GM12878 (cell line): Measurements from ENCODE around the gene COA1. TPM values are rescaled to one million over a fixed set of nuclear protein-coding genes. Genes with fewer than 3 reads are reported as not detected.

ENCODE experiments used
- ATAC-seq: fragments of 200-7000 bp; cut with Tn5 transposase; 3 replicates; pipeline ENCODE4 v1.9.1; 2020; ENCODE audit warnings: mild to moderate bottlenecking, moderate library complexity
- Bru-seq: library from RNA; stranded (reverse); fragments of 400-500 nt; gene quantifications from one replicate; lab custom pipeline; 2021; lab: Mats Ljungman, UMichigan
- BruChase-seq, 2 experiments: library from RNA; stranded (reverse); fragments of 400-500 nt; gene quantifications; one replicate each; lab custom pipeline; 2021; lab: Mats Ljungman, UMichigan
- BruUV-seq: library from RNA; stranded (reverse); fragments of 400-500 nt; replicated peaks from 2 replicates; lab custom pipeline; 2021; lab: Mats Ljungman, UMichigan
- CTCF ChIA-PET: fragments of 300-600 bp; sonication (Branson Sonifier 250); formaldehyde crosslinking; extraction: SDS; loops from one replicate; lab custom pipeline; 2021; ENCODE audit warnings: inconsistent platforms; lab: Yijun Ruan, JAX
- POLR2A ChIA-PET: fragments of 350-600 bp; formaldehyde crosslinking; extraction: SDS; loops from one replicate; lab custom pipeline; 2021; ENCODE audit warnings: inconsistent platforms; lab: Charles Lee
- RAD21 ChIA-PET: fragments of 300-600 bp; sonication (Branson Sonifier 250); formaldehyde crosslinking; loops from one replicate; lab custom pipeline; 2023; ENCODE audit warnings: antibody characterized with exemption; ENCODE audit not compliant: unreplicated experiment; lab: Charles Lee
- SMC1A ChIA-PET: fragments of 300-600 bp; sonication (Branson Sonifier 250); formaldehyde crosslinking; loops from one replicate; lab custom pipeline; 2023; ENCODE audit not compliant: unreplicated experiment, uncharacterized antibody; lab: Charles Lee
- DNase-seq: peaks from one replicate; pipeline ENCODE4 v3.0.0-alpha.2; 2011; ENCODE audit warnings: low read depth, low spot score
- FAIRE-seq: peaks from 3 replicates; lab custom pipeline; 2011; peaks lifted over from hg19 to GRCh38; lab: Jason Lieb, UNC
- H2AFZ ChIP-seq: 2 replicates; pipeline ENCODE4 v1.6.0; 2011; ENCODE audit warnings: low read depth, low read length, control low read depth; ENCODE audit not compliant: control insufficient read depth
- H3K27ac ChIP-seq: 2 replicates; pipeline ENCODE4 v1.5.1; 2011; ENCODE audit warnings: control low read depth; ENCODE audit not compliant: control insufficient read depth, insufficient read depth
- H3K27me3 ChIP-seq, 2 experiments: replicated peaks in 1 of 2; 2 replicates each; pipeline versions ENCODE4 v1.6.0 to v1.6.1; 2011; ENCODE audit warnings: low read length in 1 of 2; ENCODE audit not compliant: control insufficient read depth in 2 of 2, insufficient read depth in 2 of 2
- H3K36me3 ChIP-seq, 2 experiments: 2 replicates each; pipeline ENCODE4 v1.5.1; 2011; ENCODE audit warnings: low read length in 1 of 2; ENCODE audit not compliant: control insufficient read depth in 2 of 2, insufficient read depth in 2 of 2
- H3K4me1 ChIP-seq: 2 replicates; pipeline ENCODE4 v1.6.1; 2011; ENCODE audit warnings: mild to moderate bottlenecking, low read length, moderate library complexity, mixed read lengths; ENCODE audit not compliant: control insufficient read depth, insufficient read depth
- H3K4me2 ChIP-seq: 2 replicates; pipeline ENCODE4 v1.6.0; 2011; ENCODE audit warnings: control low read depth; ENCODE audit not compliant: control insufficient read depth, insufficient read depth
- H3K4me3 ChIP-seq: fragments of 200-600 bp; sonication (generic); 2 replicates; pipeline ENCODE4 v1.5.1; 2016
- H3K79me2 ChIP-seq: 2 replicates; pipeline ENCODE4 v1.6.0; 2011; ENCODE audit warnings: low read length; ENCODE audit not compliant: control insufficient read depth, insufficient read depth
- H3K9ac ChIP-seq: 2 replicates; pipeline ENCODE4 v1.8.0; 2011; ENCODE audit warnings: low read length, control low read depth, mixed read lengths; ENCODE audit not compliant: control insufficient read depth, insufficient read depth
- H3K9me3 ChIP-seq: replicated peaks from 3 replicates; pipeline ENCODE4 v1.5.1; 2011; ENCODE audit warnings: mild to moderate bottlenecking, low read length; ENCODE audit not compliant: control insufficient read depth, insufficient read depth
- H4K20me1 ChIP-seq: 2 replicates; pipeline ENCODE4 v1.6.0; 2011; ENCODE audit not compliant: control insufficient read depth, insufficient read depth
- BACH1 ChIP-seq: fragments of 450-650 bp; IDR thresholded peaks from 2 replicates; pipeline ENCODE4 v1.6.1; 2017; ENCODE audit warnings: mild to moderate bottlenecking, borderline replicate concordance
- BCL11A ChIP-seq: IDR thresholded peaks from 2 replicates; pipeline ENCODE4 v1.6.1; 2011; ENCODE audit warnings: low read depth, low read length
- BCL3 ChIP-seq: IDR thresholded peaks from 2 replicates; pipeline ENCODE4 v1.6.1; 2011; ENCODE audit warnings: borderline replicate concordance, low read depth, mild to moderate bottlenecking, moderate library complexity, low read length; ENCODE audit not compliant: insufficient read depth, poor library complexity, severe bottlenecking
- CHD2 ChIP-seq: IDR thresholded peaks from 2 replicates; pipeline ENCODE4 v1.6.1; 2011; ENCODE audit warnings: low read depth, low read length, improper control_type of control experiment, borderline replicate concordance
- HSF1 ChIP-seq: fragments of 150-350 bp; IDR thresholded peaks from 2 replicates; pipeline ENCODE4 v1.6.1; 2014; ENCODE audit warnings: mild to moderate bottlenecking, low read depth, low read length
- RELA ChIP-seq: fragments of 450-650 bp; IDR thresholded peaks from 2 replicates; pipeline ENCODE4 v1.8.0; 2014; ENCODE audit warnings: borderline replicate concordance; ENCODE audit not compliant: partially characterized antibody
- SMAD5 ChIP-seq: IDR thresholded peaks from 2 replicates; pipeline ENCODE4 v1.6.1; 2016; ENCODE audit warnings: antibody characterized with exemption, low read depth
- SPI1 ChIP-seq: IDR thresholded peaks from 2 replicates; pipeline ENCODE4 v1.6.1; 2011; ENCODE audit warnings: low read depth, mild to moderate bottlenecking, low read length, moderate library complexity, borderline replicate concordance; ENCODE audit not compliant: insufficient read depth
- STAT1 ChIP-seq: fragments of 450-650 bp; conservative IDR thresholded peaks from 2 replicates; pipeline ENCODE4 v1.6.1; 2014; ENCODE audit warnings: antibody characterized with exemption, mild to moderate bottlenecking
- YBX1 ChIP-seq: fragments of 450-650 bp; IDR thresholded peaks from 2 replicates; pipeline ENCODE4 v1.6.1; 2016; ENCODE audit warnings: antibody characterized with exemption
- ZBTB33 ChIP-seq: fragments of 450-650 bp; IDR thresholded peaks from 2 replicates; pipeline ENCODE4 v1.6.1; 2017; ENCODE audit warnings: mild to moderate bottlenecking
- ZNF622 ChIP-seq: fragments of 450-650 bp; IDR thresholded peaks from 2 replicates; pipeline ENCODE4 v1.6.1; 2017; ENCODE audit warnings: mild to moderate bottlenecking, inconsistent platforms
- WGBS: methylation state at CpG from one replicate; pipeline ENCODE4 v1.1.6; 2016; ENCODE audit warnings: low lambda C conversion rate; ENCODE audit not compliant: insufficient replicate concordance, insufficient coverage; ENCODE audit errors: missing lambda C conversion rate; 5-methylcytosine and 5-hydroxymethylcytosine counted together
- in situ Hi-C: fragments of 300-500 bp; cut with MboI; formaldehyde crosslinking; loops from 9 replicates; pipeline ENCODE4 v1.14.3; 2018; ENCODE audit warnings: mixed read lengths
- intact Hi-C: fragments of 100-400 bp; cut with micrococcal nuclease; formaldehyde crosslinking; loops from one replicate; pipeline ENCODE4 v1.14.2; 2022; ENCODE audit not compliant: unreplicated experiment
- long read RNA-seq, 2 experiments: library from polyadenylated mRNA; unstranded; transcript quantifications; one replicate each; pipeline ENCODE4 v2.0.0, GENCODE V29; 2019 to 2020
- polyA minus RNA-seq, 3 experiments: library from RNA; depleted of rRNA, polyadenylated mRNA; stranded (reverse); fragments of >200 nt; gene quantifications; 2 replicates each; pipeline ENCODE4 v1.2.3, GENCODE V29; 2011
- polyA plus RNA-seq, 11 experiments: library from polyadenylated mRNA; depleted of rRNA in 4 of 11; unstranded in 6 of 11; stranded (reverse) in 5 of 11; fragments of >200 nt; fragmentation: Nextera tagmentation in 4 of 11; fragmentation: Illumina TruSeq in 1 of 11; extraction: Ambion mirVana in 4 of 11; extraction: Trizol in 1 of 11; gene quantifications; 1 replicate in 1 of 11; 2 replicates in 10 of 11; pipeline versions ENCODE4 v1.2.1 to v1.2.3, GENCODE V29; 2011 to 2016; ENCODE audit warnings: inconsistent platforms in 2 of 11, missing spikeins in 2 of 11, low read depth in 1 of 11
- total RNA-seq, 4 experiments: library from RNA; depleted of rRNA in 3 of 4; stranded (reverse); fragments of >200 nt in 3 of 4; fragmentation: Illumina TruSeq in 1 of 4; extraction: Trizol in 1 of 4; gene quantifications; 2 replicates each; pipeline versions ENCODE4 v1.2.1 to v1.2.3, GENCODE V29; 2013 to 2021

Gene COA1
- 530 and 536 TPM in 2 replicates for total RNA-seq (2013; cell fraction: nucleolus; rRNA removed)
- total RNA-seq (2014; rRNA removed) (87.1 and 102 TPM in 2 replicates), total RNA-seq (2014; rRNA removed; fragmentation: Illumina TruSeq; extraction: Trizol) (97.3 and 103 TPM in 2 replicates), total RNA-seq (2021) (83.1 and 84.9 TPM in 2 replicates), polyA plus RNA-seq (2011; rRNA removed) (109 and 117 TPM in 2 replicates), polyA plus RNA-seq (2014; fragmentation: Illumina TruSeq; extraction: Trizol) (122 and 171 TPM in 2 replicates), polyA plus RNA-seq (2014; fragmentation: Nextera tagmentation; extraction: Ambion mirVana) (100 to 1,000 TPM; 218 to 258 TPM), polyA plus RNA-seq (2014; rRNA removed) (105 and 126 TPM in 2 replicates), polyA plus RNA-seq (2016; fragmentation: Nextera tagmentation; extraction: Ambion mirVana) (100 to 1,000 TPM; 104 to 106 TPM), polyA minus RNA-seq (2011; rRNA and poly(A)+ RNA removed) (141 and 202 TPM in 2 replicates), Bru-seq, nascent RNA (percentile 93 among the genes with signal in this experiment), BruChase-seq, experiment 1, labeled RNA remaining after a 6-hour chase (percentile 96 among the genes with signal in this experiment), BruChase-seq, experiment 2, labeled RNA remaining after a 2-hour chase (percentile 93 among the genes with signal in this experiment)
- 75.1 TPM for polyA plus RNA-seq (2011; ENCODE audit: low read depth)
- polyA plus RNA-seq (2011; cell fraction: cytosol; rRNA removed) = 98.4 and 113 TPM in 2 replicates
- 98.0 and 106 TPM in 2 replicates for polyA plus RNA-seq (2011; cell fraction: nucleus; rRNA removed)
- polyA plus RNA-seq (2012) = 80.5 and 85.8 TPM in 2 replicates
- 22.2 and 26.7 TPM in 2 replicates for polyA minus RNA-seq (2011; cell fraction: cytosol; rRNA and poly(A)+ RNA removed)
- 105 and 157 TPM in 2 replicates for polyA minus RNA-seq (2011; cell fraction: nucleus; rRNA and poly(A)+ RNA removed)
- long read RNA-seq, experiment 1, transcript COA1-201 (6 exons, 927 nt) = major isoform, 25 of 71 reads
- long read RNA-seq, experiment 1, partial matches to known transcripts = 23 of 71 reads
- long read RNA-seq, experiment 1, other reads (novel, unspliced or antisense) = 22 of 71 reads
- long read RNA-seq, experiment 2, transcript COA1-202 (7 exons, 1,085 nt) = minor isoform, 10 of 544 reads
- long read RNA-seq, experiment 2, transcript COA1-201 (6 exons, 927 nt) = major isoform, 235 of 544 reads
- long read RNA-seq, experiment 2, transcript COA1-203 (5 exons, 2,448 nt) = minor isoform, 9 of 544 reads
- long read RNA-seq, experiment 2, partial matches to known transcripts = 160 of 544 reads
- long read RNA-seq, experiment 2, other reads (novel, unspliced or antisense) = 122 of 544 reads

GRCh38 chr7:43729214-43729923 is at the start of gene COA1:
TSS of gene COA1 (minus strand) at chr7:43729523. CDS start at chr7:43648614, 80,909 bp downstream.
- FAIRE-seq (peak; percentile 18), DNase-seq (peak; percentile 68), ATAC-seq (peak; percentile 85)
- peak within 1 kb of the TSS; percentile 74 for H3K27ac ChIP-seq
- ChIA-PET CTCF (interaction anchor here (0.7 to 2.8 kb wide), 9 partner anchors 8 to 147 kb away, joined by 3 to 25 read pairs (median 15); partner anchors contain the start of gene STK17A), RAD21 (interaction anchor here (0.7 to 5.2 kb wide), 18 partner anchors 17 to 318 kb away, joined by 3 to 49 read pairs (median 6); partner anchors contain the start of genes BLVRA and STK17A), SMC1A (interaction anchor here (0.9 to 10.6 kb wide), 17 partner anchors 8 to 485 kb away, joined by 3 to 93 read pairs (median 9); partner anchors contain the start of gene STK17A), POLR2A (interaction anchor here (0.5 to 2.9 kb wide), 9 partner anchors 34 to 147 kb away, joined by 3 to 19 read pairs (median 6); partner anchors contain the start of gene STK17A)
- in situ Hi-C loops (loop anchor here (10.0 kb wide), 1 partner anchor 795 kb away; the partner anchor contains the start of genes MRPL32 and PSMA2), intact Hi-C loops (loop anchor here (1.0 to 10.0 kb wide), 5 partner anchors 33 to 795 kb away; partner anchors contain the start of genes MRPL32 and PSMA2)
- peaks cover 2% of the 10 kb centered on the region; the same call in 2 of the 3 replicates for H3K9me3 ChIP-seq
- H3K4me2 ChIP-seq = peak within 1 kb of the TSS; percentile 76
- H2AFZ ChIP-seq = peak within 1 kb of the TSS; percentile 76
- H3K79me2 ChIP-seq = peaks cover 56% of the 10 kb centered on the region
- H3K36me3 ChIP-seq = no peaks in the 10 kb centered on the region
- peak within 1 kb of the TSS; percentile 80 for H3K9ac ChIP-seq
- H3K4me1 ChIP-seq = peaks cover 13% of the 10 kb centered on the region
- no peaks in the 10 kb centered on the region for H3K27me3 ChIP-seq
- no peaks in the 10 kb centered on the region for H4K20me1 ChIP-seq
- under 1% methylated on average over 64 of the region's 66 CpGs for WGBS
- no TSS peak for BruUV-seq
- peak within 1 kb of the TSS; percentile 79 for H3K4me3 ChIP-seq
- peak; percentile 43; the same call in 1 of the 2 replicates for TF ChIP-seq SMAD5
- TF ChIP-seq CHD2 = peak; percentile 52; the same call in 1 of the 2 replicates
- peak; percentile 73 for TF ChIP-seq BACH1
- peak; percentile 61 for TF ChIP-seq RELA
- no peak for TF ChIP-seq YBX1
- TF ChIP-seq BCL3 = peak; percentile 42
- peak; percentile 74; the same call in 1 of the 2 replicates for TF ChIP-seq STAT1
- TF ChIP-seq HSF1 = no peak
- TF ChIP-seq ZBTB33 = no peak
- TF ChIP-seq SPI1 = no peak
- TF ChIP-seq BCL11A = peak; percentile 26; the same call in 1 of the 2 replicates
- no peak for TF ChIP-seq ZNF622
